Activated T-helper 1 cell treated with anti-CD3 and anti-CD28 coated beads, Interleukin-2, amount 50 U/mL, for 16 hours (primary cell): ENCODE data around the gene DHPS.
"Not testable (repeated sequence)": the region's sequence is repeated elsewhere in the genome, so short reads cannot be mapped to it uniquely, and the experiment has no call there.

ENCODE experiments used
- DNase-seq, 2 donors: peaks; one replicate each; pipeline ENCODE4 v3.0.0-alpha.2; 2020; ENCODE audit warnings: low read depth in 1 of 2, low spot score in 1 of 2

Gene DHPS

DNA sequence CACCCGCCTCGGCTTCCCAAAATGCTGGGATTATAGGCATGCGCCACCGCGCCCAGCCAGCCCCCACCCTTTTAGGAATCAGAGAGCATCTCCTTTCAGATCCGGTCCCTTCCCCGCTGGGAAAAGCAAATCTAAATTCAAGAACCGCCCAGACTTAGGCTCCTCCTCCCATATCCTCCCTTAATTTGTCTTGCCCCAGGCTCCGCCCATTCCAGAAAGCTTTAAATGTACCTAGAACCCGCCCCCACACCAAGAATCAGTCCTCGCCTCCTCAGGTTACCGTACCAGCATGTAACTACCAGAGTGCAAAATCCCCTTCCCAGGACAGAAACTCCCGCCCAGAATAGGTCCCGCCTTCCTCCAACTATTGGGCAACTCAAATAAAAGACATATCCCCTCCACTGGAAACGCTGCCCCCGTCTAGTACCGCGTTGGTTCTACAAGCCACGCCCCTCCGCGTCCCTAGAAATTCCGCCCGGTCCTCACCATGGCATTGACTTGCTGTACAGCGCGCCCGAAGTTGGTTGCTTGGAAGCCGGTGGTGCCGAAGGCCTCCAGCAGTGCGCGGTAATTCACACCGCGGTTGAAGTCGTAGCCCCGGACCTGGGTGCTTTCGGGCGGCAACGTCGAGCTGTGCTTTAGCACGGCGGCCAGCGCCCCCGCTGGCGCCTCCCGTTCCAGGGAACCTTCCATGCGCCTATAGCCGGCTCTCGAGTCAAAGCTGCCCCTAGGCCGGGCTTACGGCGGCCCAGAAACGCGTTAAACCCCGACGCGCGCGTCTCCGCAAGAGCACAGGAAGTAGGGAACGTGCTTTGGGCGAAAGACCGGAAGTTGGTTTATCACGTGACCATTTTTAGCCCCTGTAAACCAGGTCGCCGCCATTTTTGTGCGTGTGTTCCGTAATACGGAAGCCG is at the start of gene DHPS:
TSS of gene DHPS (minus strand) at position 807 of the 914 bp plus-strand sequence. CDS start at position 693, 114 bp downstream.
- peak; percentile 77 to 80 for DNase-seq

DNA sequence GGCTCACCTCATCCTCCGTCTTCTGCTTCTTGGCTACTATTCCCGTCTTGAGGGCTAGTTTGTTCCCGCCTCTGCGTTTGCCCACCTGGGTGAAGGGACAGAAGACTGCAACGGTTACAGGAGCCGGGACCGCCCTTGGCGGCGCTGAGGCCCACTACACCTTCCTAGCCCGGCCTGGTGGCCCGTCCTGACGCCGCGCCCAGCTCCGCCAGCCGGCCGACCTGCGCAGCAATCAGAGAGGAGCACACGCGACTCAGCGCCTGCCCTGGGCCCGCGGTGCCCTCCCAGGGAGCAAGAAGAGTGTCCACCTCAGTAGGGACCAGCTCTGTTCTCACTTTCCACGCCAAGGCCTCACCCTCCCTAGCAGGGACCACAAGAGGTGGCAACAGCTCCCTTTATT is 49.7 kb upstream of the DHPS start:
- DNase-seq: no peak

- DNase-seq: no peak
Observed at GRCh38 chr19:12730064-12730463, 48.4 kb upstream of the DHPS start.

DNA sequence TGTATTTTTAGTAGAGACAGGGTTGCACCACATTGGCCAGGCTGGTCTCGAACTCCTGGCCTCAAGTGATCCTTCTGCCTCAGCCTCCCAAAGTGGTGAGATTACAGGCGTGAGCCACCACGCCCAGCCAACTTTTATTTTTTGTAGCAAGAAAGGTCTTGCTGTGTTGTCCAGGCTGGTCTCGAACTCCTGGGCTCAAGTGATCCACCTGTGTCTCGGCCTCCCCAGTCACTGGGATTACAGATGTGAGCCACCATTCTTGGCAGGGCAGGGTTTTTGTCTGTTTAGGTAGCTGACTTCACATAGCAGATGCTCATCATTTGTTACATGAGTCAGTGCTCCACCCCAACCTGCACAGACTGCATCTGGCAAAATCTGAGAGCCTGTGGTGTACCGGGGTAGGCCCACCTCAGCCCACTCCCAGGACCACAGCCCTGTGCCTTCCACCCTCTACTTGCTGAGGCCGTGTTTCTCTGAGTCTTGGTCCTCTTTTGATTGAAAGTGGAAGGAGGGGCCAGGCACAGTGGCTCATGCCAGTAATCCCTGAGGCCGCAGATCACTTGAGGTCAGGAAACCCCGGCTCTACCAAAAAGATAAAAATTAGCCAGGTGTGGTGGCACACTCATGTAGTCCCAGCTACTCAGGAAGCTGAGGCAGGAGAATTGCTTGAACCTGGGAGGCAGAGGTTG is 46.2 kb upstream of the DHPS start:
- no peak for DNase-seq

GRCh38 chr19:12726988-12727316 is 45.3 kb upstream of the DHPS start:
- DNase-seq: no peak

- DNase-seq: not testable (repeated sequence)
Observed at GRCh38 chr19:12725612-12726011, 43.9 kb upstream of the DHPS start.

DNA sequence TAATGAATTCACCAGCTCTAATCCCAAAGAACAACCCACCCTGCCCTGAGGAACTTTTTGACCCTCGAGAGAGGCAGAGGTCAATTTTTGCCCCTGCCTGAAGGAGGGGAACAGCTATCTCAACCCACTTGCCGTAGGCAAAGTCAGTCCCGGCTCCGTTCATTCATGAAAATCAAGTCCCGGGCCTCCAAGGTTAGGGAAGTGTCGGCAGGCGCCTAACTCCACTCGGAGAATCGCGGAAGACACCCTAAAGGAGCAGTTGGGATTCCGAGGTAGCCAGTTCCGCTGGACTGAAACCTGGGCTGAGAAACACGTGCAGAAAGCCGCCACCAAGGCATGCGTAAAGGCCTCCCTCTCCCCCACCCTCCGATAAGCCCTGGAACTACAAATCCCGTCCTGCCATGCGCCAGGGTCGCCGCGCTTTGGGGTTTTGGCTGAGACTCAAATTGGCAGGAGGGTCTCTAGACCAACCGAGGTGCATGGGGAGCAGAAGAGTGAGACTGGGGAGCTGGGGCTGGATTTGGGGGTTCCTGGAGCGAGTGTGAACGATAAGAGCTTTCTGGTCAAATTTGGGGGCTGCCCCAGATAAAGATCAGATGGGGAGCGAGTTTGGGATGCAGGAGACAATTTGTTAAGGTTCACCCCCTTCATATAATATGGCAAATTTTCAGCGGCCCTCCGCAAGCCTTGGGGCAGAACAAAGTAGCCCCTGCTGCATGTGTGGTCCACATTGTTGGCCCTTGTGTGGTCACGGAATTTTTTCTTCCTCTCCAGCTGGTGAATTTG is 42.2 kb upstream of the DHPS start, which contains the start of gene TNPO2:
TSS of gene TNPO2 (minus strand) at position 292 of the 786 bp plus-strand sequence. CDS start 2,955 bp downstream, outside the sequence.
- peak in 1 of 2 donors; percentile 36 for DNase-seq

- no peak for DNase-seq
Observed at GRCh38 chr19:12723381-12723640, 41.6 kb upstream of the DHPS start.

- DNase-seq: peak; percentile 83 to 88
Observed at GRCh38 chr19:12722566-12723380, 41.1 kb upstream of the DHPS start.

GRCh38 chr19:12721656-12722565 is 40.2 kb upstream of the DHPS start:
- no peak for DNase-seq

DNA sequence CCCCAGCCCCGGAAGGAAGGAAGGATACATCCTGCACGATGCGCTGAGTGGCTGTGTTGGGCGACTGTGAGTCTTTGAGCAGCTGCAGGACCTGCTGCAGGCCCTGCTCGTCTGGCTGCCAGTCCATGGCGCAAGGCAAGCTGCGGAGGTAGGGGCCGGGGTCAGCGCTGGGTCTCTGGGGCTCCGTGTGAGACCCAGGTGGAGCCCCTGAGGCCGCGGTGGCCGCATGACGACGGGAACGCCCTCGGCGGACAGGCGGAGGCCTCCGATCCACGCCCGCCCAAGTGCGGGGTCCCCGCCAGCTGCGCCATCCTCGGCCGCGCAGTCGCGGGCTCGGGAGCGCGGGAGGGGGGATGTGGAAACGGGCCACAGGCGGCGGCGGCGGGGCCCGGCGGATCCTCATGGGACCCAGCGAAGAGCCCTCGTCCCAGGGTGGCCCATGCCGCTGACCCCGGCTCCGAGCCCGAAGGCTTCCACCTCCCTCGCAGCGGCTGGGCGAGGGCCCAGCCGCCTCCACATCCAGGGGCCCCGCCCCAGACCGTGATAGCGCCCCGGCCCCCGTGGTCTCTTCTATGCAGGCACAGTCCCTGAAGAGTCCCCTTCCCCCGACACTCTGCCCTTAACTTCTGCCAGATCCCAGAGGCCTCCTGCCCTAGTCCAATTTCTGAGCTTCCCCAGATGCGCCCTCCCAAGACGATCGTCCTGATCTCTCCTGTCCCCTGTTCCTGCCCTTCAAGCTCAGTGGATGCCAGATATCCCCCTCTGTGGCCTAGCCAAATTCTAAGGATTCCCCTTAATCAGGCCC is 39.4 kb upstream of the DHPS start:
- no peak for DNase-seq

- no peak for DNase-seq
Observed at GRCh38 chr19:12720296-12720695, 38.6 kb upstream of the DHPS start.

GRCh38 chr19:12715929-12716328 is 34.2 kb upstream of the DHPS start:
- no peak for DNase-seq

GRCh38 chr19:12715102-12715501 is 33.4 kb upstream of the DHPS start:
- no peak for DNase-seq

- DNase-seq: not testable (repeated sequence)
Observed at GRCh38 chr19:12713304-12713703, 31.6 kb upstream of the DHPS start.

DNA sequence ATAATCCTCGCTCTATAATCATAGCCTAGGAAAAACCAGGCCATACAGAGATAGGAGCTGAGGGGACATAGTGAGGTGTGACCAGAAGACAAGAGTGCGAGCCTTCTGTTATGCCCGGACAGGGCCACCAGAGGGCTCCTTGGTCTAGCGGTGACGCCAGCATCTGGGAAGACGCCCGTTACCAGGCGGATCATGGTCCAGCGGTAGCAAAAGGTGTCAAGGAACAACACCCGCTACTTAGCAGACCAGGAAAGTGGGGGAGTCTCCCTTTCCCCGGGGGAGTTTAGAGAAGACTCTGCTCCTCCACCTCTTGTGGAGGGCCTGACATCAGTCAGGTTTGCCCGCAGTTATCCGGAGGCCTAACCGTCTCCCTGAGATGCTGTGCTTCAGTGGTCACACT is 30.4 kb upstream of the DHPS start:
- DNase-seq: not testable (repeated sequence)

- no peak for DNase-seq
Observed at GRCh38 chr19:12711187-12711586, 29.5 kb upstream of the DHPS start.

DNA sequence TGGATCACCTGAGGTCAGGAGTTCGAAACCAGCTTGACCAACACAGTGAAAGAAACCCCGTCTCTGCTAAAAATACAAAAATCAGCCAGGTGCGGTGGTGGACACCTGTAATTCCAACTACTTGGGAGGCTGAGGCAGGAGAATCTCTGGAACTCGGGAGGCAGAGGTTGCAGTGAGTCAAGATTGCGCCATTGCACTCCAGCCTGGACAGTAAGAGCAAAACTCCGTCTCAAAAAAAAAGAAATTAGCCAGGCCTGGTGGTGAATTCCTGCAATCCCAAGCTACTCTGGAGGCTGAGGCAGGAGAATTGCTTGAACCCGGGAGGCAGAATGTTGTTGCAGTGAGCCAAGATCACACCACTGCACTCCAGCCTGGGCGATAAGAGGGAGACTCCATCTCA is 27.0 kb upstream of the DHPS start:
- DNase-seq: no peak

- DNase-seq: no peak
Observed at GRCh38 chr19:12706332-12706718, 24.6 kb upstream of the DHPS start.
